Measurements from ENCODE around the gene NPAS3.

NPAS3 gene

DNA sequence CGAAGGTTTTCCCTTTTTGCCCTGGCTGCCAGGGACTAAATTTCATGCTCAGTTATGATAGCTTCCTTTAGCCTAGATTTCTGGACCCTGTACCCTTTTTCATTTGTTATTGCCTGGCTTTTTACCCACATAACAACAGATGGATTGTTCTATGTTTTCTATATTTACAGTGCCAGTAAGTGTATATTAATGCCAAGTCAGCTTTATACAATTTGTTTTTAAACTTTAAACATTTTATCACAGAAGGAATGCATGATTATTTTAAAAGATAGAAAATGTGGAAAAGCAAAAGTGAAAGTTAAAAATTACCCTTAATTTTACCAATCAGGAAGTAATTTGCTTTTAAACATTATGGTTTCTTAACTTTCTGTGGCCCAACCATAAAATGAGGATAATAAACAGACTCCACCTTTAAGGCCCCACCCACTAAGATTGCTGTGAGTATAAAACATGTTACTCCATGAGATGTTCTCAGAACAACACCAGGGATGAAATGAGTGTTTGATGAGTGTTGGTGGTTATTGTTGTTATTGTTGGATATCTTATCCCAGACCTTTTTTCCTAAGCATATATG, 515.4 kb downstream of the NPAS3 start:
- no peak for DNase-seq

- no peak for DNase-seq
Measured at GRCh38 chr14:33454707-33455106, 516.0 kb downstream of the NPAS3 start.

DNA sequence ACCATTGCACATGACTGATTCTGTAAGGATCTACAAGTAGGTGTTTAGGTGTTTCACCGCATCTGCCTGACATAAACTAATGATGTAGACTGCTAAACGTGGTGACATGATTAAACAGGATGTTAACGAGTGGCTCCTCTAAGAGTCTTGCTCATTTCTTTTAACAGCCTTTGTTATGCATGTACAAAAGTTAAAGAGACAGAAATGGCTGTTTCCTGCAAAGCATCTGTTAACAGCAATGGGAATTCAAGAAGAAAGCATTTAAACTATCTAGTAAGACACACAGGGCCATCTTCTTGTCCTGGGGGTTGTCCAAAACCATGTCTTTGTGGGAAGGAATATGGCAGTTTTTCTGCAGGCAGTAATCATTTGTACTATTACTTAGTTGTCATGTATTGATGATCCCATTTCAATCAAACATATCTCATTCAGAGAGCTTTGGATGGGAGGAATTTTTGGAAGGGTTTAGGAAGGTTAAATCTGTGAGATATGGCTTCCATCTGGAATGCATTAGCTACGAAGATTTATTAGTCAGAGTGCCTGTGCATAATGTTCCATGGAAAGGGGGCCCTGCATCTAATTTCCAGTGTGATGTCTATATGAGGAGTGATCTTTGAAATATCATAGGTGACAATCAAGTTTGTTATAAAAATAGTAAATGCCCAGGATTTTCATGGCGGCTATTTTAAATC, 517.1 kb downstream of the NPAS3 start:
- no peak for DNase-seq

DNA sequence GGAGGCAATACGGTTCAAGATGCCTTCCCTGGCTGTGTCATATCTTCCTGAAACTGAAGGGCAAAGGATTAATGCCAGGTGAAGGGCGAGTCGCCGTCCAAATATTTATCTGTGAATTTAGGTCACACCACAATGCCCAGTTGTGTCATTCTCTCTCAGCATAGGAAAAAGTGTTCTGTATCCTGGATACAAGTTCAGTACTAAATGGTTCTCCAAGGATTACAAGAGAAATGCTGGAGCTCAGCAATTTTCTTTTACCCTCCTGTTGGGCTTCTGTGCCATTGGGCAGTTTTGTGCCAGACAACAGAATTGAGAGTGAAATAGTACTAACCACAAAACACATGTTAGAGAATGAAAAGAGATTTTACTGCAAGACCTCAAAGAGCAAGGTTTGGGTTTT, 518.3 kb downstream of the NPAS3 start:
- DNase-seq: peak; percentile 39

GRCh38 chr14:33457617-33458016, 518.9 kb downstream of the NPAS3 start:
- peak; percentile 10 for DNase-seq

- no peak for DNase-seq
Measured at GRCh38 chr14:33460164-33460563, 521.5 kb downstream of the NPAS3 start.

GRCh38 chr14:33461036-33461435, 522.4 kb downstream of the NPAS3 start:
- DNase-seq: no peak

- no peak for DNase-seq
Measured at GRCh38 chr14:33463731-33464130, 525.1 kb downstream of the NPAS3 start.

DNA sequence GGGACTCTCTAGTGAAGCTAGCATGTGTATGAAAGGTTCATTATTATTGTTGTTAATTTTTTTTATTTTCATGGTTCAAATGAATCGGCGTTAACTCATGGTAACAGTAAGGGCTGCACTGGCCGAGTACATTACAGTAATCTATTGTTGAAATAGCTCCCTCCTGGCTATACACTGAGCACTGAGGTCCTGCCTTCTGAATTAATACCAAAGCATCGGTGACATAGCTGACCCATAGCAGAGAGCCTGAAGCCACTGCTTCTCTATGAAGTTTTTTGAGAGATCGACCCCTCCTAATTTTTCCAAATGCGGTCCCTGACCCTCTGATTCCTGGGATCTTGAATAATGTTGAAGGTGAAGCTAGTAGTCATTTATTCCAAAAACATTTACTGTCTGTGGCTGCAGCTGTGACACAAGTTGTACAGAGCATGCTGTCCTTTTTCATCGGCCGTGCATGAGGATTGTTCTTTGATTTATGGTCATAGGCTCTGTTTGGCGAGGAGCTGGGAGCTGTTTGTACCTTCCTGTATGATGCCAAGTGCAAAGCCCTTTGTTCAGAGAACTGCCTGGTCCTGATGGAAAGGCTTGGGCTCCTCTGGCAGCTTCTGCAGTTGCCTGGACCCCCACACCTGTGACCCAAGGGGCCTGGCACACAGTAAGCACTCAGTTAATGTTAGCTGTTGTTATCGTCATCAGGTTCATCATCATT, 525.7 kb downstream of the NPAS3 start:
- DNase-seq: no peak

- no peak for DNase-seq
Measured at GRCh38 chr14:33465846-33466700, 527.4 kb downstream of the NPAS3 start.

GRCh38 chr14:33467971-33468370, 529.3 kb downstream of the NPAS3 start:
- DNase-seq: no peak

DNA sequence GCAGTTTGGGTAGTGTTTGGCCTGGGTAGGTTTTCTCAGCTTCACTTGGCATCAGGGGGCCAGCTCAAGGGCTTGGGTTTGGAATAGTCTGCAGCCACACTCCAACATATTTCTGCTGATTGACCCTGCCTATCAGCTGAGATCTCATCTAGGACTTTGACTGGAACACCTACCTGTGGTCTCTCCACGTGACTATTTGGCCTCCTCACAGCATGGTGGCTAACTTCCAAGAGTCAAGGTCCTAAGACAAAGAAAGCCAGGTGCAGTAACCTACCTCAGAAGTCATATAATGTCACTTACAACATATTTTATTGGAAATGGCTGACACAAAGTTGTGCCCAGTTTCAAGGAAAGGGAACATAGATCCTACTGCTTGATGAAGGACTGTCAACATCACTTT, 531.2 kb downstream of the NPAS3 start:
- no peak for DNase-seq

- no peak for DNase-seq
Measured at GRCh38 chr14:33471776-33472175, 533.1 kb downstream of the NPAS3 start.

DNA sequence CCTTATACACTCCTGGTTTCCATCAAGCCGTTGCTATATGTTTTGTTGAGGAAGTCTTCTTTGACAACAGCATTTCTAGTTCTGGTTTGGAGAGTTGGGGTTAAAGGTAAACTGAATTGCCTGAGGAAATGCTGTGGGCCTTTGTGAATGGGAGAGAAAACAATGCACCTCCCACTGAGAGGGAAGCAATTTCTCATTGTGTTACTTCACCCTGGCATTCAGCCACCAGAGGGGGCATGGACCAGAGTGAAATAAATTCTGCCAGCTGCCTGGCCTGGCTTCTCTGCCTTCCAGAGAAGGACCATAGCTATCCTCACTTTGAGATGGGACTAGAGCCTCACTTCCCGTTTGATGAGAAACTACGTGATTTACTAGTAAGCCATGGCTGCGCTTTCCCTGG, 536.9 kb downstream of the NPAS3 start:
- DNase-seq: peak; percentile 79

DNA sequence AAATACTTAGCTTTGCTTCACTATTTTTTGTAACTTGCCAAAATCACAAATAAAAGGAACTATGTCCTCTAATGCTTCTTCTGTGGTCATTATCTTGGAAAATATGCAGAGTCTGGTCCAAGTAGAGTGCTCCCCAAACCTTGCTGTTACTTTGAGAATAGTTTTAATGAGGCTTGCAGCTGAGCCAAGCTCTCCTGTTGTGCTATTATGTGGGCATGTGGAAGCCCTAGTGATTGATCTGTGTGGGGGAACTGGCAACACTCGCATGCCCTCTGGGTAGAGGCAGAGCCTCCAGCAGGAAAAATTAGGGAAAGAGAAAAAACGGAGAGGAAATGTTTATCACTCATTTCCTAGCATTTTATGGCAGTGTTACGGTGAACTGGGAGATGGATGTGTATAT, 539.1 kb downstream of the NPAS3 start:
- no peak for DNase-seq

GRCh38 chr14:33480071-33480886, 541.6 kb downstream of the NPAS3 start:
- no peak for DNase-seq

DNA sequence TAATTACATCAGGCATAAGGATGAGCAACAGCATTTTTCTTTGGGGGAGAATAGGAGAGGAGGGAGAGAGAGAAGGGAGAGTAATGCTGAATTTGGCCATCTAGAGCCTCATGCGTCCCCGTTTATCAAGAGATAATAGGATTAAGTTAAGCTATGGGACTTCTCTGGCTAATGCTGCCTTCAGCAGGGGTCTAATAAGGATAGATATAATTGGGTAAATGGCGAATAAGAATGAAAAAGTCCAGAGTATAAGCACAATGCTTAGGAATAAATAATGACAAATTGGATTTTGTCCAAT, 542.2 kb downstream of the NPAS3 start:
- DNase-seq: no peak

- no peak for DNase-seq
Measured at GRCh38 chr14:33483110-33483509, 544.4 kb downstream of the NPAS3 start.

DNA sequence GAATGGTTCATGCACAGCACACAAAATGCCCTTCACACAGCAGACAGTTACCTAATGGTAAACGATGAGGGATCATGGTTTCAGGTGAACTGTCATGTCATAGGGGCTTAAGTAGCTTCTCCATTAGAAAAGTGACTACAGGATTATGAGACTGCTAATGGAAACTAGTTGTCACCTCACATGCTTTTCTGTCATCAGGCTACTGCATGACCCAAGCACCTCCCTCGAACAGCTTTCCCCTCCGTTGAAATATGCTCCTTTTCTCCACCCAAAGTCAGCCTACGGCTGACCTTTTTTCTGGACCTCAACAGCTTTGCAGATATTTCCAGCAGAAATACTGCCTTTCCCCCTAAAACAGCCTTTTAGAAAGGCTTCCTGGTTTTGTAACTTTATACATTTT, 544.9 kb downstream of the NPAS3 start:
- no peak for DNase-seq

DNA sequence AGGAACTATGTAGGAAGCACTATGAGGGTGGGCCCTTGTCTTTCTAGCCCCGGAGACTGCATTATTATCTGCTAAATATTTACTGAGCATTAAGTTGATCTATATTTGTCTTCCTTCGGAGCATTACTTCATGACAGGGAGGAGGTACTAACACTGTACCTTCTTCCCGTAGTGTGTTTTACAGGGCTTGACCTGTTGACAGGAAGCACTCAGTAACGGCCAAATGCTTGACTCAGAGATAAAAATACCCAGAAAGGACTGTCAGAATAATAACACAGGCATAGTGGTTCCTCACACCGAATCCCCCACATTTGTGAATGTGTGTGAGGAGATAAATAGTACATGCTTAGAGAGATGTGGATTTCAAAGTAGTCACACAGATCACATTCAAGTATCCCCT, 545.6 kb downstream of the NPAS3 start:
- DNase-seq: no peak

DNA sequence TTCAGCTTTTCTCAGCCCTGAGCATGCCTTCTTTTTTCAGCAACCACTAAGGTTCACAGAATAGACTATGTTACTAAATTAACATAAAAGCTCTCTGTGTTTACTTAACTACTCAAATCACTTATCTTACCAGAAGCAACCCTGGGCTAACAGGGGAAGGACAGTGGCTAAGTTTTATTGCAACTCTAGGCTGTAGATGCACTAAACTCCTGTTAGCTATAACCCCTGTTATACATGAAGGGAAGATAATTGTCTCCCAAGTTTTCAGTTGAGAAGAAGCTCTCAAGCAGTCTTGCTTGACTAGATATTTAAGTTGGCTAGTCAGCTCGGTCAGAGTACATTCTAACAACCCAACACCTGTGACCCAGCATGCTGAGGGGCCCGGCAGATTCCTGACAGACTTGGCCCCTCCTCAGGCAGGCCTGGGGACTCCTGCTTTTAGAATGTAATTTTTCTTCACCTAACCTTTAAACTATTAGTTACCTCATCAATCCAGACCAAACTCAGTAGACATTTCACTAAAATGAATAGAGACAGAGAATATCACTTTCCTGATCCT, 547.7 kb downstream of the NPAS3 start:
- DNase-seq: no peak

DNA sequence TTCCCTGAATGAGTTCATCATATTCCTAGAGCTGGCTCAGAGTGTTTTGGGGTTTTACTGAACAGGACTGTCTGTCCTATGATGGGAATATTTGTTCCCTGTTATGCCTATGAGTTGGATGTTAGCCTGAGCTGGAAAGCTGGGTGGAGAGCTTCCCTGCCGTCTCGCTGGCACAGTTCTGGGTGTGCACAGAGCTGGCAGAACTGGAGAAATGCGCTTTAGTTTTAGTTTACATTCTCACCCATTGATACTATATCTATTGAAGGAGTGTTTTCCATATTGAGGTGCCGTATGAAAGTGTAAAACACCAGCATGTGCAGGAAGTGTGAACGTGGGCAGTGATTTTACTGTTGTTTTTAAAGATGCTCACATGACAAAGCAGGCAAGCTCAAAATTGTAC, 549.9 kb downstream of the NPAS3 start:
- no peak for DNase-seq
